GM21717 (cell line): ENCODE measurements around the gene SPIRE2.
"Not testable (repeated sequence)": the region's sequence is repeated elsewhere in the genome, so short reads cannot be mapped to it uniquely, and the experiment has no call there.

Source experiments
- ATAC-seq: cut with Tn5 transposase; IDR thresholded peaks from one replicate; pipeline ENCODE4 v1.9.1; 2021; ENCODE audit warnings: mild to moderate bottlenecking, moderate library complexity; ENCODE audit not compliant: unreplicated experiment

SPIRE2 gene

GRCh38 chr16:89862732-89863131 lies 34.5 kb downstream of the SPIRE2 start:
- no peak for ATAC-seq

DNA sequence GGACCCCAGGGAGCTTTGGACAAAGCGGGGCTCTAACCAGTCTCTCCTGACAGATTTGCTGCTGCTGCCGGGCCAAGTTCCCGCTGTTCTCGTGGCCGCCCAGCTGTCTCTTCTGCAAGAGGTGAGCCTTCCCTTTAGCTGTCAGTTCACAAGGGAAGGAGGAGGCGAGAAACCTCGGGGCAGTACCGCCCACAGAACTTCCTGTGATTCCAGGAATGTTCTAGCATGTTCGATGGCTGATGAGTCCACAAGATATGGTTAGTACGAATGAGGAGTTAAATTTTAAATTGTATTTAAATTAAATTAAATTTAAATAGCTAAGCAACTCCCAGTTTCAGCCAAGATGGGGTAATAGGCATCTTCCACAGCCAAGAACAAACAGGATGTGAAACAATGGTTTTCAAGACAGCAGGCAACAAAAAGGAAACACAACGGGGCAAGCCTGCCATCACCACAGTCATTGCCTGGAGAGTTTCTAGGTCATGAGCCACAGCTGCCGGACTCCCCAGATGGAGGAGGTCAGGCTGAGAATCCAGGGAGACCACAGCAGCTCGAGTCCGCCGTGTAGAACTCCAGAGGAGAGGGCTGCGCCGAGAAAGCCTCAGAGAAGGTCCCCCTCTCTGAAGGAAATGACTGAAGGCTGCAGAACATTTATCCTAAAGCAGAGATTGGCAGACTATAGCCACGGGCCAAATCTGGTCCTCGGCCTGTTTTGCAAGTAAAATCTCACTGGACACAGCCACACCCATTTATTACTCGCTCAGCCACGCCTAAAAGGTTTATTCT lies 35.7 kb downstream of the SPIRE2 start:
- ATAC-seq, result peak; percentile 63

GRCh38 chr16:89864527-89864820 lies 36.2 kb downstream of the SPIRE2 start:
- no peak for ATAC-seq

DNA sequence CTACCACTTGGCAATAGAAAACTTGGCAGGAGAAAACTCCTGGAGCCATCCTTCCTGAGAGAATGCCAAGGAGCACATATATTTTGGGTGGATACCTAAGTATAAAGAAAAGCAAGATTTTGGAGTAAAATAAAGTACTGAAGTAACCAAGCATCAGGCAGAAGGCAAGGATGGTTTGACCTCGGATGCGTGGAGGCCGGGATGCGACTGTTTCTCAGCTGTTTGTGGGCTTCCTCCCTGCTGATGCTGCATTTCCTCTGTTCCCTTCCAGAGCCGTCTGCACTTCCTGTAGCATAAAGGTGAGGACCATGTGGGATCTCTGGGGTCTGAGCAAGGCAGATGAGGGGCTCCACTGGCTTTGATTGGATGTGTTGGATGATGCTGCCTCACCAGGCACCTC lies 39.6 kb downstream of the SPIRE2 start:
- no peak for ATAC-seq

- ATAC-seq, result no peak
Measured at GRCh38 chr16:89869911-89870310, 41.6 kb downstream of the SPIRE2 start.

DNA sequence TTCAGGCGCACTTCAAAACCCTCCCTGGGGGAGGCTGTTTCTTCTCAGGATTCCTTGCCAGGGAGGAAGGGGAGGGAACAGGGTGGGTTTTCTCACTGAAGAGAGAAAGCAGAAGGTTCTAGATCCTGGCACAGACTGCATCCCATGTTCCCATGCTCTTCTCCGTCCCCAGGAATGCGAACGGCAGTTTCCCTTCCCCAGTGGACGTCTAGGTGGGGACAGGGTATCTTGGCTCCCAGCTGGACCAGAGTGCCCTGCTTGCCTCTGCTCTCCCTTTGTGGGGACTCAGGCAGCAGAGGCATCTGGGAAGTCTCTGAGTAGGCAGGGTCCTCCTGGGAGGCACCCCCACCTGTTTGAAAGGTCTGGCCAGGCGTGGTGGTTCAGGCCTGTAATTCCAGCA lies 42.2 kb downstream of the SPIRE2 start:
- no peak for ATAC-seq

- no peak for ATAC-seq
Measured at GRCh38 chr16:89871895-89872294, 43.6 kb downstream of the SPIRE2 start.

DNA sequence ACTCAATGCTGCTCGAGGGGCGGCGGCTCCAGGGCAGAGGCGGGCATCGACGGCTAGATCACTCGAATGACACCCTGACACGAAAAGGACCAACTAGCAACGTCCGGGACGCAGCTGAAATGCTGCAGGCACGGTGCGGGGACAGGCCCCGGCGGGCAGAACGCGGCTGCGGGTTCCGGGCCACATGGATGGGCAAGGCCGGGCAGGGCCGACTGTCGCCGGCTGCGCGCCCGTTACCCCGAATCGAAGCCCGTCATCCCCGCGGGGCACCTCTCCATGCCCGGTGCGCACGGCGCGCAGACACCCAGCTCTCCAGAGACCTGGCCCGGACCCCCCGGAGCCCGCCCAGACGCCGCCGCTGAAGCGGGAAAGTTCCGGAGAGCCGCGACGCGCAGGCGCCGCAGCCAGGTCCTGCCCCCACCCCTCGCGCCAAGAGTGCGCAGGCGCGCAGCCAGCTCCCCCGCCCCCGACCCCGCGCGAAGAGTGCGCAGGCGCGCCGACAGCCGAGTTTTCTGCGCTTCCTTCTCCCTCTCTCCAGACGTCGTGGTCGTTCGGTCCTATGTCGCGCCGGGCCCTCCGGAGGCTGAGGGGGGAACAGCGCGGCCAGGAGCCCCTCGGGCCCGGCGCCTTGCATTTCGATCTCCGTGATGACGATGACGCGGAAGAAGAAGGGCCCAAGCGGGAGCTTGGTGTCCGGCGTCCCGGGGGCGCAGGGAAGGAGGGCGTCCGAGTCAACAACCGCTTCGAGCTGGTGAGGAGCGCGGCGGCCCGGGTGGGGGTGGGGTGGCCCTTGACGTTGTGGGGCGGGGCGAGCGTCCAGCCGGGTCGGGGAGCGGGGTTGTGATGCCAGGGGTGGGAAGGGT lies 45.1 kb downstream of the SPIRE2 start, which contains the start of gene TCF25:
Gene TCF25, plus strand, starts transcription at position 484 of the 863 bp plus-strand sequence. Its CDS starts 76 bp downstream, at position 560.
- peak; percentile 34 for ATAC-seq

- ATAC-seq, result peak; percentile 57
Measured at GRCh38 chr16:89873972-89874689, 45.9 kb downstream of the SPIRE2 start.

DNA sequence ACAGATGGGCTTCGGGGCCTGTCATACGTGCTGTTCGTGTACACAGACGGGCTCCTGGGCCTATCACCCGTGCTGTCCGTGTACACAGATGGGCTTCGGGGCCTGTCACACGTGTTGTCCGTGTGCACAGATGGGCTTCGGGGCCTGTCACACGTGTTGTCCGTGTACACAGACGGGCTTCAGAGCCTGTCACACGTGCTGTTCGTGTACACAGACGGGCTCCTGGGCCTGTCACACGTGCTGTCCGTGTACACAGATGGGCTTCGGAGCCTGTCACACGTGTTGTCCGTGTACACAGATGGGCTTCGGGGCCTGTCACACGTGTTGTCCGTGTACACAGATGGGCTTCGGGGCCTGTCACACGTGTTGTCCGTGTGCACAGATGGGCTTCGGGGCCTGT lies 50.8 kb downstream of the SPIRE2 start:
- not testable (repeated sequence) for ATAC-seq

DNA sequence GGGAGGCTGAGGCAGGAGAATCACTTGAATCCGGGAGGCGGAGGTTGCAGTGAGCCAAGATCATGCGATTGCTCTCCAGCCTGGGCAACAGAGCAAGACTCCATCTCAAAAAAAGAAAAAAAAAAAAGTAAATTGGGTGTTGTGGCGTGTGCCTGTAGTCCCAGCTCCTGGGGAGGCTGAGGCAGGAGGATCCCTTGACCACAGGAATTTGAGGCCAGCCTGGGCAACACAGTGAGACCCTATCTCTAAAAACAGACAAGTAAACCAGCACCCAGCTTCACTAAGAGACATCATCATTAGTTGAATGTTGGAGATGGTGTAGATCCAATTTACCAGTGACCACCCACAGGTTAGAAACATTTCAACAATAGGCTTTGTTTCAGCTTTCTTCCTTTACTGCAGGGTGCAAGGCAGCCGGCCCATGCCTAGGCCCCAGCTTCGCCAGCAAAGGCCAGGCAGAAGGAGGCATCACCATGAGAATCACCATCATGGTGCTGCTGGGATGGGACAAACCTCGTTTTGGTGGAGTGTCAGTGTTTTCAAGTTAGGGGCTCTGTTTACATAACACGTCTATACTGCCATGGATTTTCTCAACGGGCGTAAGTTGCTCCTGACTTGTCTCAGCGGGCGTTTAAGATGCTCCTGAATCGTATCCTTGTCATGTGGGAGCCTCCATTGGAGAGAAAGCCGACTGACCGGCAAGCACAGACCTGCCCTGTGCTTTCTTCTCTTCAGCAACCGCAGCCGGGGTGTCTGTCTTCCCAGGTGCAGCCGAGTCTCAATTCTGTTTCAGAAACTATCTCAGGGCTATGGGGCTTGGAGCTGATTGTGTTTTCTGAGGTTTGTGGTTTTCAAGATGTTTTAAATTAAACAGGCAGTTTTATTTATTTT lies 52.4 kb downstream of the SPIRE2 start:
- no peak for ATAC-seq

GRCh38 chr16:89881368-89881730 lies 53.1 kb downstream of the SPIRE2 start:
- no peak for ATAC-seq

DNA sequence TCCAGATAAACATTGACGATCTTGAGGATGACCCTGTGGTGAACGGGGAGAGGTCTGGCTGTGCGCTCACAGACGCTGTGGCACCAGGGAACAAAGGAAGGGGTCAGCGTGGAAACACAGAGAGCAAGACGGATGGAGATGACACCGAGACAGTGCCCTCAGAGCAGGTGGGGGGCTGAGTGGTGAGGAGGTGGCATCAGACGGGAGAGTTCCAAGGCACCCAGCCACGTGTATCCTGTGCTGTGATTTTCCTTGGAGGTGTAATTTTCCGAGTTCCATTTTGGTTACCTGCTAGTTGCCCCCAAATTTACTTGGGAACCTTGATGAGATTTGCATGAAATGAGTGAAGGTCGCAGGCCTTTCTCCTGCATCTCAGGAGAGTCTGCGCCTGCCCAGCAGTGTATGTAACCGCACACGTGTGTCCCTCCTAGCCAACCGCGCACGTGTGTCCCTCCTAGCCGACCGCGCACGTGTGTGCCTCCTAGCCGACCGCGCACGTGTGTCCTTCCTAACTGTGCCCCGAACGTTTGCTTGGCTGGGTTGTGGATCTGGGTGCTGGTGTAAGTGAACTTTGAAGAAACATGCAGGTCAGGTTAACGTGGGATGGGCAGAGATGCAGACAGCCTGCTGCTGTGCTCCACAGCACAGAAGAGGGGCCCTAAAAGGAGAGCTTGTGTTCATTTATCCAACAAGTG lies 55.2 kb downstream of the SPIRE2 start:
- ATAC-seq, result no peak

DNA sequence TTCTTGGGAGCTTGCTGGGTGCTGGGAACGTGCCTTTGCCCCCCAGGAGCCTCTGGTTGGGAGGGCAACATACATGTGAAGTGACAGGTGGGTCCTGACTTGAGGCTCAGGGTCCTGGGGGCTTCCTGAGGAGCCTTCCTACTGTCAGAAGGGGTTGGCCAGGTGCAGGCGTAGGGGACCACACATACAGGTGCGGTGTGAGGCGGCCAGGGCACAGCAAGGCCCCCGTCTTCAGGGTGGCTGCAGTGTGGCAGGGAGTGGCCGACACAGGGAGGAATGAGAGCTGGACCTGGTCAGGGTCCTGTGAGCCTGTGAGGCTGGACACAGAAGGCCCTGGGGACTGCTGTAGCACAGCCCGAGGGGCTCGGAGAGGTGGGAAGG lies 55.8 kb downstream of the SPIRE2 start:
- ATAC-seq, result no peak

DNA sequence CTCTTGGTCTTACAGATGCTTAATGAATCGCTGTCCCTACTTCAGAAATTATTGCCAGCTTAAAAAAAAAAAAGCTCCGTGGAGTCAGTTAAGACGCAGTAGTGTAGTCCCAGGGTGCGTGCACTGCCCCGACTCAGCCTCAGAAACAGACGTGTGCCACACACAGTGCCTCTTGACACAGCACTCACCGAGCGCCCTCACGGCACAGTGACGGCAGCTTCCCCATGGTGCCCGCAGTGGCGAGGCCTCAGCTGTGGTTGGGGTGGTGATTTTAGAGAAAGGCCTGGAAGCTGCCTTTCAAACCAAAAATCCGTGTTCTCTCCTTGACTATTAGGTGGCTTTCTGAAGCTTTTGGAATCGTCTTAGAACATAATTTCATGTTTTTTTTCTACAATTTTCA lies 59.0 kb downstream of the SPIRE2 start:
- ATAC-seq, result no peak

DNA sequence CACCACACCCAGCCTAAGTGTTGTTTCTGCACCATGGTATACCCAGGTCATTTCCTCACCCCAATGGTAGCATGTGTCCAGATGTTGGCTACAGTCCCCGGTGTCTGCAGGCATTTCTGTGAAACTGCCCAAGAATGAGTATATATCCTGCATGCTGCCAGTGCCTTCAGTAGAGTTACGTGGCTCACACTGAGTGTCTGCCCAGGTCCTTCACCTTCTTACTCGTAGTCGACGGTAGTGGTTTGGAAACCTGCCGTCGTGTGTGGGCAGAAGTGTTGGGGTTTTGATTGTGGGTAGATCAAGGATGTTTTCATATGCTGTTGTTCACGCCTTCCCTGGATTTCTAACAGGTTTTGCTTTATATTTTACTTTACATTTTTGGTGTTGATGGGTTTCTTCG lies 61.9 kb downstream of the SPIRE2 start:
- no peak for ATAC-seq

- no peak for ATAC-seq
Measured at GRCh38 chr16:89890886-89891657, 62.8 kb downstream of the SPIRE2 start.

GRCh38 chr16:89892055-89892630 lies 63.9 kb downstream of the SPIRE2 start:
- no peak for ATAC-seq

DNA sequence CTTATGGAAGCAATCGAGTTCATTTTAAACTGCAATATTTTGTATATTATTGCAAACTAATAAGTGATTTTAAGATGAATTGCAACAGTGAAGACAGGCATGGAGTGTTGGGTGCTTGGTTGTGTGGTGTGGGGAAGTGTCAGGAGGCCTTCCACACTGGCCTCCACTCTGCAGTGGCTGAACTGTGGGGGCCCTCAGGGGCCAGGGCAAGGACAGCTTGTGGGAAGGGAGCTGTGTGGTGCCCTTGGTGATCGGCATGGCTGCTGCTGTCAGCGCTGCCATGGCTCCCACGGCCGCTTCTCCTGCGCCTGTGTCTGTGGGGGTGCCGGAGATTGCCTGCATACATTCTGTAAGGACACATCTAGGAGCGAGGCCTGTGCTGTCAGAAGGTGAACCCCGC lies 64.4 kb downstream of the SPIRE2 start:
- ATAC-seq, result no peak
